HG02759 (cell line): Measurements from ENCODE around the gene SLC24A3.

ENCODE experiments used
- ATAC-seq: cut with Tn5 transposase; IDR thresholded peaks from one replicate; pipeline ENCODE4 v1.9.1; 2021; ENCODE audit warnings: mild to moderate bottlenecking, moderate library complexity; ENCODE audit not compliant: unreplicated experiment

SLC24A3 gene

GRCh38 chr20:19692685-19693119, 480.3 kb downstream of the SLC24A3 start:
- ATAC-seq, result no peak

DNA sequence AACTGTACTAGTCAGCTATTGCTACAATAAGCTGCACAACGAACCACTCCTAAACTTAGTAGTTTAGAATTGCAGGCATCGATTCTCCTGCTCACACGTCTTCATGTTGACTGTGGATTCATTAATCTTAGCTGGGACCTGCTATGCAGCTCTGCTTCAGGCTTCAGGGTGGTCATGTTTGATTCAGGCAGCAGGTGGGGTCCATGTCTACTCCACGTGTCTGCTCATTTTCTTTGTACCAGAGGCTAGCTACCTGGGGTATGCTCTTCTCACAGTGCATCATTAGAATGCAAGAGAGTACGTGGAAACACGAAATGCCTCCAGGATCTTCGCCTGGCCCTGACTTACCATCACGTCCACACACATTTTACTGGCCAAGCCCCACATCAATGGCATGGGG, 481.1 kb downstream of the SLC24A3 start:
- ATAC-seq, result no peak

DNA sequence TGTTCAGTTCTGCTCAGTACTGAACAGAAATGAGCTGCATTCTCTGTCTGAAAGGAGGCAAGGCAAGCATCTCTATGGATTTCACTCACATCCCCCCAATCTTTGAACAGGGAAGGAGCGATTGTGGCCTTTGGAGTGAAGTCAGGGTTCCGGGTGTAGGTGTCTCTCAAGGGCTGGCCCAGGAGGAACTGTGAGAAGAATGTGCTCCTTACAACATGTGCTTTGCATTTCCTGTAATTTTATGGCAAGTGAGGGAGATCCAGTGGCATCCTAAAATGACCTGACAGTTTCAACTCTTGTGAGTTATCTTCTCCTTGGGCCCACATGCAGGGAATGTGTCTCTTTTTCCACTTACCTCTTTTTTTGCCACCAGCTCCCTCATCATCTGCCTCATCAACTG, 482.6 kb downstream of the SLC24A3 start:
- ATAC-seq, result no peak

DNA sequence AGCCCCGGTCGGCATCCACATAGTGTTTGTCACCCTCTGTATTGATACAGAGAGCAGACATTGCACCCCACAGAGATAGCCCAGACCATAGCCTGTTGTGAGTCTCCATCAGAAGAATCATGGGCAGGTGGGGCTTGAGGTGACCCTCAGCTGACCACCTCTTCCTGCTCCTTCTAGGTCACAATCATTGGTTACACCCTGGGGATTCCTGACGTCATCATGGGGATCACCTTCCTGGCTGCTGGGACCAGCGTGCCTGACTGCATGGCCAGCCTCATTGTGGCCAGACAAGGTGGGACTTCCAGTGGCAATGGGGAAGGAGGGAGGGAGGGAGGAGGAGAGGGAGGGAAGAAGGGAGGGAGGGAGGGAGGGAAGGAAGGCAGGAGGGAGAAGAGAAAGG, 484.2 kb downstream of the SLC24A3 start:
- no peak for ATAC-seq

DNA sequence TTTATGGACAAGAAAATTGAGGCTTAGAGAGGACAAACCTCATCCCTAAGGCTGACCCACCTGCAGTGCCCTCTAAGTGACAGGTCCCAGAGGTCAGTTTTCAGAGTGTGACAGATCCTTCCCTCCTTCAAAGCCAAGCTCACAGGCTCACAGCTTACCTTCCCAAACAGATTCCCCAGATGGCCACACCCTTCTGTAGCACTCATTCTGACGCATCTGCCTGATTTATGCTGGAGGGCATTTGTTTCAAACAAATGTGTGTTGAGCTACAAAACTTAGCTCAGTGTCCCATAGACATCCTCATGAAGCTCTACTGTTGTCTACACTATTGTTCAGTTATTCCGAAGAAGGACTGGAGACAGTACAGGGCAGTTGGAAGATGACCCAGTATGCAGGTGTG, 485.0 kb downstream of the SLC24A3 start:
- no peak for ATAC-seq

DNA sequence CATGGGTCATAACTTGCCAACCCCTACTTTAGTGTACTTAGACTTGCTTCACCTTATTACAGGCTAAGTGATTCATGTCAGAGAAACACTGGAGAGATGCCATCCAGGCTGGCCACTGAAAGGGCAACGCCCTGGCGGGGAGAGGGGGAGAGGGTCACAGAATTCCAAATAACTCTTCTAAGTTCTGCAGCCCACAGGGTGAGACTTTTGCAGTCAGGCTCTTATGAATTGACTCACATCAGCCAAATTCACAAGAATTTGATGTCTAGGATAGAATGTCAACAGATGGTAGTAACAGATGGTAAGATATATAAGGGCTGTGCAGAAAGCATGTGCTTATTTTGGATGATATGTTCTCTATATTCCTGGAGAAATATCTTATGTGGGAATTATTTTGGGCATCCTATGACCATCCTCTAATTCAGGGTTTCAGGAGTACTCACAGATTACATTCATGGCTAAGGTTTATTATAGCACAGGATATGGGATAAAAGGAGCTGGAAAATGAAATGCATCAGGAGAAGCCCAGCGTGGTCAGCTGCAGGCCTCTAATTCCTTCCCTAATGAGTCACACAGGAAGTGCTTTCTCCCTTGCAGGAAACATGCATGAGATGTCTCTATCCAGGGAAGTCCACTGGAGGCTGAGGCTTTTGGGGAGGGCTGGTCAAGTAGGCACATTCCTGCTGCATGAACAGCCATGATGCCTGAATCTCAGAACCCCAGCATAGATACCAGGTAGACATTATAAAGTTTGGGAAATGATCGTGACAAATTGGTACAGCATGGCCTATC, 486.9 kb downstream of the SLC24A3 start:
- no peak for ATAC-seq

GRCh38 chr20:19701429-19701828, 489.0 kb downstream of the SLC24A3 start:
- no peak for ATAC-seq

- ATAC-seq, result peak; percentile 93
Observed at GRCh38 chr20:19706463-19706862, 494.0 kb downstream of the SLC24A3 start.

- no peak for ATAC-seq
Observed at GRCh38 chr20:19709635-19710335, 497.3 kb downstream of the SLC24A3 start.

DNA sequence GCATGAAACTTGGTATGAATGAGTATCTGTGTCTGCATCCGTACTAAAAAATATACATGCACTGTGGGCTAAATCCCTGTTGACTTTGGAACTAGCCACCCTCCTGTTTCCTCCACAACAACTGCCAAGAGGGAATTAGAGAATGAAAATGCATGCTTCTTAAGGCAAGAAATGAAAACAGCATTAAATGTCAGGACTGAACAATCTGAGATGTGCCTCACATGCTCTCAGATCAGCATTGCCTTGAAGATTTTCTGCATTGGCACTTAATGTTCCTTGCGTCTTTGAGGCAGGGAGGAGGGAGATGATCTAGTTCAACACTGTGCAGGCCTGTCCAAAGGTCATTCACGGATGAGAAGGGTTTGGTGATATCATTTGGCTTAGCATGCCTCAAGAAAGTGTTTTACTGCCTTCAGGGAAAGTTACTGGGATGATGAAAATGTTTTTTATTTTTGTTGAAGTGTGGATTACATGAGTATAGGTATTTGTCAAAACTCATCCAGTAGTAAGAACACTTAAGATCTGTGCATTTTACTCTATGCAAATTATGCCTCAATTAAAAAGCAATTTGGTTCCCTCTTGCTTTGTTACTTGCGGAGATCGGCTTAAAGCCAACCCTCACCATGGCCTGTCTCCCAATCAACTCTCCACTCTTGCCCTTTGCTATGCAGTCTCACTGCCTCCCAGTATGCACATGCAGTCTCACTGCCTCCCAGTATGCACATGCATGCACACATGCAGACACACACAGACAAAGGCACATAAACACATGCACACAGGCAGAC, 498.1 kb downstream of the SLC24A3 start:
- ATAC-seq, result no peak

- no peak for ATAC-seq
Observed at GRCh38 chr20:19711126-19711525, 498.7 kb downstream of the SLC24A3 start.

DNA sequence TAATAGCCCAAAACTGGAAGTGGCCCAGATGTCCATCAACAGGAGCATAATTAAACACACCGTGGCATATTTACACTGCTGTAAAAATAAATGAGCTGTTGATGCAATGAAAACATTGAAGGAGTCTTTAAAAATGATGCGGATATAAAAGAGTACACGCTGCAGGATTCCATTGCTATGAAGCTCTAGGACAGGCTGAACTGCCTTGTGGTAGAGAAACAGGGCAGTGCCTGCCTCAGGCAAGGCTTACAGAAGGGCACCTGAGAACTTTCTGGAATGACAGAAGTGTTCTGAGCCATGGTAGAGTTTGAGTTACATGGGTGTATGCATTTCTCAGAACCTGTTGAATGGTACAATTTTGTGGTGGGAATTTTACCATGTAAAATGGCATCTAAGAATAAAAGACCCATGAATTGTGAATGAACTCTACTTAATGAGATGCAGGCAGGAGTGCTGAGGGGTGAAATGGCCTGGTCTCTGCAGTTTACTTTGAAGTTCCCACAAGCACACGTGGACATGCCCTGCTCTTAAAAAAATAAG, 500.3 kb downstream of the SLC24A3 start:
- no peak for ATAC-seq

DNA sequence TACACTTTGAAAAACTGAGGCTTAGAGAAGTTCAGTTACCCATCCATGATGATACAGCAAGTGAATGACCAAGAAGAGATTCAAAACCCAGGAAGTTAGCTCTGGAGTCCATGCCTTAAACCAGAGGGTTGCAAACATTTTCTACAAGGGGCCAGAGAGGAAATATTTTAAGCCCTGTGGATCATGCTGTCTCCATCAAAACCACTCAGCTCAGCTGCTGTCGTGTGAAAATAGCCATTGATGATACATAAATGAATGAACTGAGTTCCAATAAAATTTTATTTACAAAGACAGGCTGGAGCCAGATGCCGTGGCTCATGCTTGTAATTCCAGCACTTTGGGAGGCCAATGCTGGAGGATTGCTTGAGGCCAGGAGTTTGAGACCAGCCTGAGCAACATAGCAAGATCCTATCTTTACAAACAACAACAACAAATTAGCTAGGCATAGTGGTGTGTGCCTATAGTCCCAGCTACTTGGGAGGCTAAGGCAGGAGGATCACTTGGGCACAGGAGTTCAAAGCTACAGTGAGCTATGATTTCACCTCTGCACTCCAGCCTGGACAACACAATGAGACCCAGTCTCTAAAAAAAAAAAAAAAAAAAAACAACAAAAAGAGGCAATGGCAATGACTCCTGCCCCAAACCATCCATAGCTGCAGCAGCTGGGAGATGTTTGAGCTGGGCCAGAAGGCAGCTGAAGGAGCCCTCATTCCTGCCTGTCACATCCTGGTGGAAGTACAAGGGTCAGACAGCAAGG, 501.6 kb downstream of the SLC24A3 start:
- no peak for ATAC-seq

- ATAC-seq, result no peak
Observed at GRCh38 chr20:19714579-19714840, 502.1 kb downstream of the SLC24A3 start.

- no peak for ATAC-seq
Observed at GRCh38 chr20:19715986-19716385, 503.5 kb downstream of the SLC24A3 start.

- no peak for ATAC-seq
Observed at GRCh38 chr20:19718880-19719279, 506.4 kb downstream of the SLC24A3 start.

GRCh38 chr20:19720991-19721390, 508.5 kb downstream of the SLC24A3 start:
- ATAC-seq, result no peak

GRCh38 chr20:19723051-19723450, 510.6 kb downstream of the SLC24A3 start:
- no peak for ATAC-seq

DNA sequence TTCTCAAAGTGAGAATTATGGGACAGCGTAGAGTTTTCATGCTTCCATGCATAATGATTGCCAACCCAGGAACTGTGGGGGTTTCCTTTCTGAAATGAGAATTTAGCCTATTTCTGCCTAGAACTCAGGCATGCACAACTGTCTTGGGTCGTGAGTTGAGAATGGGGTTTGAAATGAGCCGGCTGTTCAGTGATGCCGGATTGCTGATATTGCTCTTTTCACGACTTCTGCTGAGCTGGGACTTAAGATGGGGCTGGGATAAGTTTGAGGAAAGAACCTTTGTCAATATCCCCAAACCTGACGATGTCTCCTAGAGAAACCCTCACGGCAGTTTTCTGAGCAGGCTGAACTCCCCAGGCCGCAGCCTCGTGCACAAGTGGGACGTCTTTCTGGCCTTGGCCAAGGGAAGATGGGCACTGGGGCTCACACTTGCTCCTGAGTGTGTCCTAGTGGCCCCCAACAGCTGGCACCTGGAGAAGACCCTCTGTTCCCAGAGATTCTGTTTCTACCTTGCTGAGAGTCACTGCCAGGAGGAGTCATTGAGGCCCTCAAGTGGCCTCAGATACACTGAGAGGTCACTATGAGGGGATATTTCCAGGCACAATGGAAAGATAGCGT, 511.5 kb downstream of the SLC24A3 start:
- ATAC-seq, result no peak

DNA sequence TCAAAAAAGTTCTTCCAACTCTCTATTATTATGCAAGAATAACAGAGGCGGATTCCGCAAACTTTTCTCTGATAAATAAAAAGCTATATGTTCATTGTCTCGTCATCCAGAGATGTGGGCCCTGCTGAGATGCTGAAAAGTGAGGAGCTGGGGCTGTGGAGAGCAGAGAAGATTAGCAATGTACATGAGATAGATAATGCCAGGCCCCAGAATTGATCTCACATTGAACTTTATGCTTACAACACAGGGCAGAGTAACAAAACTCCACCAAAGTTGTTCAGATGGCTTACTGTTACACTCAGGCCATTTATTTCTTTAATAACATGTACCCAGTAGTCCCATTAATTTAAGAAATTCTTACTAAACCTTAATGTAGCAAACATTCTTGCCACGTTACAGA, 512.9 kb downstream of the SLC24A3 start:
- ATAC-seq, result no peak
